ENCODE measurements around the gene ADGRD1.

The ADGRD1 gene

GRCh38 chr12:130965668-130966067 is 12.0 kb downstream of the ADGRD1 start:
- no peaks in the 10 kb centered on the region for H3K79me2 ChIP-seq (ENCODE audit: control insufficient read depth, low read length)
- H4K20me1 ChIP-seq (ENCODE audit: control insufficient read depth, insufficient read depth, low read depth, low read length), result no peaks in the 10 kb centered on the region
- H3F3A ChIP-seq (ENCODE audit: control insufficient read depth, insufficient read depth), result no peaks in the 10 kb centered on the region
- no peak overlapping the region for H3K27ac ChIP-seq (ENCODE audit: low read depth, low read length)
- H3K9me3 ChIP-seq (ENCODE audit: control insufficient read depth, insufficient read depth, low read length), result no peaks in the 10 kb centered on the region
- no peaks in the 10 kb centered on the region for H3K27me3 ChIP-seq (ENCODE audit: control insufficient read depth, low read length)
- no peaks in the 10 kb centered on the region for H3K36me3 ChIP-seq (ENCODE audit: control insufficient read depth, low read length)
- no peaks in the 10 kb centered on the region for H3K9me2 ChIP-seq (replicated peaks; ENCODE audit: control insufficient read depth, low read length)
- TF ChIP-seq, protein P1, sequence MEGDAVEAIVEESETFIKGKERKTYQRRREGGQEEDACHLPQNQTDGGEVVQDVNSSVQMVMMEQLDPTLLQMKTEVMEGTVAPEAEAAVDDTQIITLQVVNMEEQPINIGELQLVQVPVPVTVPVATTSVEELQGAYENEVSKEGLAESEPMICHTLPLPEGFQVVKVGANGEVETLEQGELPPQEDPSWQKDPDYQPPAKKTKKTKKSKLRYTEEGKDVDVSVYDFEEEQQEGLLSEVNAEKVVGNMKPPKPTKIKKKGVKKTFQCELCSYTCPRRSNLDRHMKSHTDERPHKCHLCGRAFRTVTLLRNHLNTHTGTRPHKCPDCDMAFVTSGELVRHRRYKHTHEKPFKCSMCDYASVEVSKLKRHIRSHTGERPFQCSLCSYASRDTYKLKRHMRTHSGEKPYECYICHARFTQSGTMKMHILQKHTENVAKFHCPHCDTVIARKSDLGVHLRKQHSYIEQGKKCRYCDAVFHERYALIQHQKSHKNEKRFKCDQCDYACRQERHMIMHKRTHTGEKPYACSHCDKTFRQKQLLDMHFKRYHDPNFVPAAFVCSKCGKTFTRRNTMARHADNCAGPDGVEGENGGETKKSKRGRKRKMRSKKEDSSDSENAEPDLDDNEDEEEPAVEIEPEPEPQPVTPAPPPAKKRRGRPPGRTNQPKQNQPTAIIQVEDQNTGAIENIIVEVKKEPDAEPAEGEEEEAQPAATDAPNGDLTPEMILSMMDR (IDR thresholded peaks at IDR 0.05; ENCODE audit: low read depth, low read length, poor library complexity, severe bottlenecking), result no peak
- no peak for TF ChIP-seq EZH2phosphoT487 (IDR thresholded peaks at IDR 0.05; ENCODE audit: borderline replicate concordance, low read length)
- H3K4me2 ChIP-seq (ENCODE audit: low read length), result peak overlapping the region; percentile 6; the same call in 1 of the 2 replicates
- H3K4me3 ChIP-seq (ENCODE audit: low read length), result no peak overlapping the region
- H3K4me1 ChIP-seq (ENCODE audit: control insufficient read depth, low read length), result peaks cover 50% of the 10 kb centered on the region

DNA sequence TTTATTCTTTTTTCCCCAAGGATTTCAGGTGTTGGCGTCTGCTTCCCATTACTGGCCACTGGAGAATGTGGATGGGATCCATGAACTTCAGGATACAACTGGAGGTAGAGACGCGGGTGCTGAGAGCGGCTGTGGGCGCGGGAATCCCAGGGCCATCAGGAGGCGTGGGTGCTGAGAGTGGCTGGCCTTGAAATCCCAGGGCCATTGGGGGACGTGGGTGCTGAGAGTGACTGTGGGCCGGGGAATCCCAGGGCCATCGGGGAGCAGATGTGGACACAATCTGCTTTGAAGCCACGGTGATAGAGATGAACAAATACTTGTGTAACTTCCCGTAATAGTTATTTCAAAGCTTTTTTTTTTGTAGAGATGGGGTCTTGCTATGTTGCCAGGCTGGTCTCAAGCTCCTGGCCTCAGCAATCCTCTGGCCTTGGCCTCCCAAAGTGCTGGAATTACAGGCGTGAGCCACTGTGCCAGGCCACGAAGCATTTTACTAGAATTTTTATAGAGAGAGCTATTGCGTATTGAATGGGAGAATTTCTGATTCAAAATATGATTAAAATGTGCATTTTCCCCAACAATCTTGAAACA is 12.8 kb downstream of the ADGRD1 start:
- Histone ChIP-seq H3K9me3 (ENCODE audit: control insufficient read depth, insufficient read depth, low read length) (no peaks in the 10 kb centered on the region), H3F3A (ENCODE audit: control insufficient read depth, insufficient read depth) (no peaks in the 10 kb centered on the region), H3K9me2 (replicated peaks; ENCODE audit: control insufficient read depth, low read length) (no peaks in the 10 kb centered on the region), H3K27me3 (ENCODE audit: control insufficient read depth, low read length) (no peaks in the 10 kb centered on the region), H3K27ac (ENCODE audit: low read depth, low read length) (no peak overlapping the region), H3K4me3 (ENCODE audit: low read length) (no peak overlapping the region), H3K36me3 (ENCODE audit: control insufficient read depth, low read length) (no peaks in the 10 kb centered on the region), H4K20me1 (ENCODE audit: control insufficient read depth, insufficient read depth, low read depth, low read length) (no peaks in the 10 kb centered on the region), H3K4me1 (ENCODE audit: control insufficient read depth, low read length) (peaks cover 52% of the 10 kb centered on the region), H3K4me2 (ENCODE audit: low read length) (no peak overlapping the region), H3K79me2 (ENCODE audit: control insufficient read depth, low read length) (no peaks in the 10 kb centered on the region)
- no peak for TF ChIP-seq EZH2phosphoT487 (IDR thresholded peaks at IDR 0.05; ENCODE audit: borderline replicate concordance, low read length)
- TF ChIP-seq, protein P1 (IDR thresholded peaks at IDR 0.05; ENCODE audit: low read depth, low read length, poor library complexity, severe bottlenecking), result no peak

- no peak overlapping the region for H3K27ac ChIP-seq (ENCODE audit: low read depth, low read length)
- H3K4me2 ChIP-seq (ENCODE audit: low read length), result no peak overlapping the region
- no peak overlapping the region for H3K4me3 ChIP-seq (ENCODE audit: low read length)
- H3F3A ChIP-seq (ENCODE audit: control insufficient read depth, insufficient read depth), result no peaks in the 10 kb centered on the region
- H3K36me3 ChIP-seq (ENCODE audit: control insufficient read depth, low read length), result no peaks in the 10 kb centered on the region
- H3K9me2 ChIP-seq (replicated peaks; ENCODE audit: control insufficient read depth, low read length), result no peaks in the 10 kb centered on the region
- no peaks in the 10 kb centered on the region for H3K9me3 ChIP-seq (ENCODE audit: control insufficient read depth, insufficient read depth, low read length)
- H3K27me3 ChIP-seq (ENCODE audit: control insufficient read depth, low read length), result no peaks in the 10 kb centered on the region
- H3K4me1 ChIP-seq (ENCODE audit: control insufficient read depth, low read length), result peaks cover 44% of the 10 kb centered on the region
- no peaks in the 10 kb centered on the region for H3K79me2 ChIP-seq (ENCODE audit: control insufficient read depth, low read length)
- TF ChIP-seq, protein P1 (IDR thresholded peaks at IDR 0.05; ENCODE audit: low read depth, low read length, poor library complexity, severe bottlenecking), result no peak
- no peak for TF ChIP-seq EZH2phosphoT487 (IDR thresholded peaks at IDR 0.05; ENCODE audit: borderline replicate concordance, low read length)
- H4K20me1 ChIP-seq (ENCODE audit: control insufficient read depth, insufficient read depth, low read depth, low read length), result no peaks in the 10 kb centered on the region
Measured at GRCh38 chr12:130967636-130968035, 13.9 kb downstream of the ADGRD1 start.
